A549 (cell line): ENCODE measurements around the gene RPS6KB2.

Experiments used
- FOSB ChIP-seq: fragments of 250-450 bp; sonication (Bioruptor Pico); IDR thresholded peaks from 2 replicates; pipeline ENCODE4 v1.5.0; 2020; ENCODE audit warnings: mild to moderate bottlenecking, moderate library complexity
- MAFK ChIP-seq: fragments of 450-650 bp; IDR thresholded peaks from 2 replicates; pipeline ENCODE4 v1.6.1; 2014; ENCODE audit not compliant: partially characterized antibody
- TF ChIP-seq, protein P1 (sequence below): fragments of >200 bp; sonication (Bioruptor Twin); formaldehyde crosslinking; IDR thresholded peaks from 3 replicates; pipeline ENCODE4 v1.5.1; 2016

GRCh38 chr11:67406420-67406968 is 21.8 kb upstream of the RPS6KB2 start:
- TF ChIP-seq, protein P1, sequence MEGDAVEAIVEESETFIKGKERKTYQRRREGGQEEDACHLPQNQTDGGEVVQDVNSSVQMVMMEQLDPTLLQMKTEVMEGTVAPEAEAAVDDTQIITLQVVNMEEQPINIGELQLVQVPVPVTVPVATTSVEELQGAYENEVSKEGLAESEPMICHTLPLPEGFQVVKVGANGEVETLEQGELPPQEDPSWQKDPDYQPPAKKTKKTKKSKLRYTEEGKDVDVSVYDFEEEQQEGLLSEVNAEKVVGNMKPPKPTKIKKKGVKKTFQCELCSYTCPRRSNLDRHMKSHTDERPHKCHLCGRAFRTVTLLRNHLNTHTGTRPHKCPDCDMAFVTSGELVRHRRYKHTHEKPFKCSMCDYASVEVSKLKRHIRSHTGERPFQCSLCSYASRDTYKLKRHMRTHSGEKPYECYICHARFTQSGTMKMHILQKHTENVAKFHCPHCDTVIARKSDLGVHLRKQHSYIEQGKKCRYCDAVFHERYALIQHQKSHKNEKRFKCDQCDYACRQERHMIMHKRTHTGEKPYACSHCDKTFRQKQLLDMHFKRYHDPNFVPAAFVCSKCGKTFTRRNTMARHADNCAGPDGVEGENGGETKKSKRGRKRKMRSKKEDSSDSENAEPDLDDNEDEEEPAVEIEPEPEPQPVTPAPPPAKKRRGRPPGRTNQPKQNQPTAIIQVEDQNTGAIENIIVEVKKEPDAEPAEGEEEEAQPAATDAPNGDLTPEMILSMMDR, result no peak
- TF ChIP-seq FOSB (no peak), MAFK (no peak)
